Fibroblast of skin of abdomen (primary cell): ENCODE data around the gene RAPGEF6.
"Not testable (repeated sequence)": the region's sequence is repeated elsewhere in the genome, so short reads cannot be mapped to it uniquely, and the experiment has no call there.

Source experiments
- DNase-seq: peaks from one replicate; pipeline ENCODE4 v3.0.0-alpha.2; 2013

RAPGEF6 gene

DNA sequence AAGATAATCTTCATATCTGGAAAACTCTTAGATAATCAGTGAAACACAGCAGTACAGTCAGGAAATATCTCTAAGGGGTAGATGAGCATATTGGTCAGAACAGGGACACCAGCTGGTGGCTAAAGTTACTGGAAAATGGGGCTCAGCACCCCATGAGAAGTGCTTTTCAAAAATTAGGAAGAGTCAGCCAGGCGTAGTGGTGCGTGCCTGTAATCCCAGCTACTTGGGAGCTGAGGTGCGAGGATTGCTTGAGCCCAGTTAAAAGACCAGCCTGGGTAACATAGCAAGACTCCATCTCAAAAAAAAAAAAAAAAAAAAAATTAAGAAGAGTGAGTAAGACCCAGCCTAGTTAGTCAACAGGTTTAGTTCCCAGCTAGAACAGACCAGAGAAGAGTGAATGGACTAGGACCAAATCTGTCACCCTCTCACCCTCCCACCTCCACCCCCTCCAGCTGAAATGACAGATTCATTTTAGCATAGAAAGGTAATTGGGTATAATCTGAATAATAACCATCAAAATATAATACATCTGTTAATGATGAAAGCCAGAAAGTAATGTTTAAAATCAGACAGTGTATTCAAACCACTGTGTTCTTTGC is 250.3 kb downstream of the RAPGEF6 start:
- no peak for DNase-seq

DNA sequence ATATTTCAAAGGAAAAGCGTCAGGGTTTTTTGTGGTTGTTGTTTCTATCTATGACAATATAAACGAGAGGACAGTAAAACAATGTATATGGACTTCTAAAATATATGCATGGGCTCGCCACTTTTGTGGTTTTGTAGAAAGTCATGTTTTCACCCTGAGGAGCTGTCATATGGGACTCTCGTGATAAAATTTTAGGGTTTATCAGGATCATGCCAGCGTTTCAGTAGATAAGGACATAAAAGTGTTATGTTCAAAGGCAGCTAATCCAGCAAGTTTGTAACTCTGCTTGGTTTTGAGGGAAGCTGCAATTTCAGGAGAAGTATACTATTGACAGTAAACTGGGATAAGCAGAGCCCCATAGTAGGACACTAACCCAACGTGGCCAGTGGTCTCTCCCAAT is 250.9 kb downstream of the RAPGEF6 start:
- DNase-seq, result no peak

DNA sequence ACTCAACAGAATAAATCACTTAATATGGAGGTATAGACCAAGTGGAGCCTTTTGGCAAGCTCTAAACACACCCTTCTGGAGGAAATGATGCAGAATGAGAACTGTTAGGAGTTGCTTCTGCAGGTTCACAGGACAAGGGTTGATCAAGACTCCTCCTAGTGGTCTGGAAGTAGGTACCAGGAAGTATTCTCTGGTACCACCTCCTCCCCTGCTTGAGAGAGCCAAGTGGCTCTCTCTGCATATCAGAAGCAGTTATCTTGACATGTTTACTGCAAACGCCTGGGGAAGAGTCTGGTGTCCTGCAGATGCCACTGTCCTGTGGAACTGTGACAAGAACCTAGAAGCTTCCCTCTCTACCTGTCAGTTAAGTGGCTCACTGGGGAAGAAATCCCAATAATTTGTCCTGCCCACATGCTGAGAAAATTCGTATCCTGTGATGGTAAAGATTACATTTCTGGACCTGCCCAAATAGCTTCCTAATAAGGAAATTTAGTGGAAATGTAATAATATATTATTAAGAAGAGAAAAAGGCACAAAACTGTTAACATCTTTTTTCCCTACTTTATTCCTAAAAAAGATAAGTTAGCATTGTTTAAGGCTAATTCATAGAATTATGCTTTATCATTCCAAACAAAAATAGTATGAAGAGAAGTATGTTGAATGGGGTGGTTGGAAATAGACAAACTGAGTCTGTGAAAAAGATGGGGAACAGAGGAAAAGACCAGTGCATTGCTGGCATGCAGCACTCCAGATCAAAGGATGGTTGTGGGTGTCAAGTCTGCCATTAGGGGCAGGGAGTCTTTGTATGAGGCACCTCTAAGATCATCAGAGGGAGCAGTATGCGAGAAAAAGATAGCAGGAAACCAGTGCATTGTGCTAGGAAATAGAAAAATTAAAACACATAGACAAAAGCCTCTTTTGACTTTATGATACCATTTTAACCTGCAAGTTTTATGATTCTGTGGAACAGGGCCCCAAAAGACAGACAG is 252.3 kb downstream of the RAPGEF6 start:
- DNase-seq, result peak; percentile 41

DNA sequence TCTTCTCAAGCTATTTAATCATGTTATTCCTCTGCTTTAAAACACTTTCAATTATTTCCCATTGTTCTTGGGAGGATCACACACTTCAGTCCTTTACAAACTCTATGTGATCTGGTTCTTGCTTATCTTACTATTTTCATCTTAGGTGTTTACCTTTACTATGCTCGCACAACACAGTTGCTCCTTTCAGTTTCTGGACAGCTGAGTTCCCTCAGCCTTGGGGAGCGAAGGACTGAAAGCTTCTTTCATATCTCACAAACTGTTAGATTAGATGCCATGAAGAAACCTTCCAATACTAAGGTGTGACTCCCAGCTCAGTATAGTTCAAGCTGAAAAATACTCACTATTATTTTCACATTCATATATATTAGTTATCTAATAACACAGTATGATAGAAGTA is 253.3 kb downstream of the RAPGEF6 start:
- DNase-seq, result no peak

DNA sequence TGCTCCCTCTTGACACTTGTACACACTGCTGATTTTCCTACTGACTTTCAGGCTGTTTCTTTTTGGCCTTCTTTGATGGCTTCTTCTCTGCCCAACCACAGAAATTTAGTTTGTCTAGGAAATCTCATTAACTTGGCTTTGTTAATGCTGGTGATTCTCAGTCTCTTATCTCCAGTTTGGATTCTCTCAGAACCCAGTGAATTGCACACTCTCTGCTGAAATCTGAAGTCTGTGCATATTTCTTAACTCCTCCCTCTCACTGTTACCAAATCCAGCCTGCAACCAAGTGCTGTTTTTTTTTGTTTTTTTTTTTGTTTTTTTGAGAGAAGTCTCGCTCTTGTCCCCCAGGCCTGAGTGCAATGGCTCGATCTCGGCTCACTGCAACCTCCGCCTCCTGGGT is 254.0 kb downstream of the RAPGEF6 start:
- no peak for DNase-seq

DNA sequence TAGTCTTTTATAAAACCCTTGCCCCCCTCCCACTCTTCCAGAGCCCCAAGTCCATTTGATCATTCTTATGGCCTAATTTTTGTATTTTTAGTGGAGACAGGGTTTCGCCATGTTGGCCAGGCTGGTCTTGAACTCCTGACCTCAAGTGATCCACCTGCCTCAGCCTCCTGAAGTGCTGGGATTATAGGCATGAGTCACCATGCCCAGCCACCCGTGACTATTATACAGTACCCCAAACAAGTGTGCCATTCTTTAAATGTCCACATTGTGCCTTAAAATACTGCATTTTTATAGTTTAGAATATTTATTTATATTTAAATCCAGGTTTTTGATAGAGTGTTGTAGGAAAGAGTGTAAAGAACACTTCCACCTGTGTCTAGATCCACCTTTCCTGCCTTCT is 254.8 kb downstream of the RAPGEF6 start:
- DNase-seq, result not testable (repeated sequence)

DNA sequence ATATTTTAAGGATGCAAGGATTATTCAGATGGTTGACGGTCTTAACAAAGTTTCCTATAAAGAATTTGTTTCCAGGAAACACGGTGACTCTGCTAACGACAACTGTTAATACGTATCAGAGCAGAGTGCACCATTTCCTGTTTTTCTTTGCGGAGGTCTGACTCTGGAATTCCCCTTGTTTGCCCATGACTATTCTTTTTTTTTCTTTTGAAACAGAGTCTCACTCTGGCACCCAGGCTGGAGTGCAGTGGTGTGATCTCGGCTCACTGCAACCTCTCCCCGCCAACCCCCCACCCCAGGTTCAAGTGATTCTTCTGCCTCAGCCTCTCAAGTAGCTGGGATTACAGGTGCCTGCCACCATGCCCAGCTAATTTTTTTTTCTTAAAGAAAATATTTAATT is 255.3 kb downstream of the RAPGEF6 start:
- DNase-seq, result peak; percentile 37

DNA sequence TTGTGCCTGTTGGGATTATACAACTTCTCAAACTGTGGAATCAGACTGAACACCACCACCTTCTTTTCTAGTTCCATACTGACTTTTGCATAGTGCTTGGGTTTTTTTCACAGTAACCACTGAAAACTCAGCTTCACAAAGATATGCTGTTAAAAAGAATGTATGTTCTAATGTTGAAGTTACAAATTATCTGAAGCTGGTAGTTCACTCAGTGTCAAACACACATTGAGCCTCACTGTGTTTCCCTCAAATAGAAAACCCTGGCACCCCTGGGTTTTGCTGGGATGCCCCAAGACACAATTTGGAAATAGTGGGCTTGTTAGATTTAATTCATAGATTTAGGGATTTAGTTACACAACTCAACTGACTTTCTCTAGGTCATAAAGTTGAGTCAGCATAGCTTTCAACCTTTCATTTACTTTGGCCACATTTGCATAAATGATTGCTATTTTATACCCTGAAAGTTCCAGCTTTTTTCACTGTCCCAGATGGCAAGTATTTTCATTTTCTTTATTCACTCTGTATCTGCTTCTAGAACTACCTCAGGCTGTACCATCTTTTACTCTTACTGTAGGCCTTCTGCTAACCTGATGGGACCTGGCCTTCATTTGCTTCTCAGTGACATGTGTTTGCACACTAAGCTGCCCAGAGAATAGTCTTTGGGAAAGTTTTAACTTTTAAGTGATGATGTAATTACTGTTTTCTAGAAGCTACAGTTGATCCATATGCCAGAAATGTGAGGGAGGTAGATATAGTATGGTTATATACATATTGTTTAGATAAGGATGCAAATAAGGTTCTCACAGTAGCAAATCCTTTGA is 256.1 kb downstream of the RAPGEF6 start:
- DNase-seq, result no peak

DNA sequence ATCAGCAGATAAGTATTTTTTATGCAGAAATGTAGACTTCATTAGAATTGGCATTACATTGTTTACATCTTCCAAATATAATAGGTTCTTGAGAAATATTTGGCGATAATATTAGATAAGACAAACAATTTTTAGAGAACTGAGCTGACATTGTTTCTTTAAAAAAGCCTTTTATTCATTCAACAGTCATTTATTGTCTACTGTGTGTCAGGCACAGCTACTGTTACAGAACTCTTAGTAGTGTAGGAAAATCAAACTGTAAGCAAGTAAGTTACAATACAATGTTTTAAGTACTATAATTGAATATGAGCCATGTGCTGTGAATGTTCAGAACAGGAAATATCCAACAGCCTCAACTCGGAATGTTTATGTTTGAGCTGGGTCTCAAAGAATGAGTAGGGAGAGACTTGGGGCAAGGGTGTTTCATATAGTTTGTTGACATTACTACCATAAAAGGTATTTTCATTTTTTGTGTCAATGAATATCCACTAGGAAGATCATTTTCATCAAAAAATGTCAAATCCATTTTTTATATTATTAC is 257.2 kb downstream of the RAPGEF6 start:
- DNase-seq, result peak; percentile 54

DNA sequence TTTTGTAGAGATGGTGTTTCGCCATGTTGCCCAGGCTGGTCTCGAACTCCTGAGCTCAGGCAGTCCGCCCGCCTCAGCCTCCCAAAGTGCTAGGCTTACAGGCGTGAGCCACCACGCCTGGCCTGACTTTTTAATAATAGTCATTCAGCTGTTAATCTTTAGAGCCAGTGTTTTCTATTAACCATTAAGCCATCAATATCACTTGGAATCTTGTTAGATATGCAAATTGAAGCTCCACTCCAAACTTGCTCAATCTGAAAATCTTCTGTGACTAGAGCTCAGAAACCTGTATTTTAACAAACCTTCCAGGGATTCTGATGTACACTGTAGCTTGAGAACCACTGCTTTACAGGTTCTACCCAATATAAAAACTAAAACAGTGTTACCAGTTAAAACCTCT is 257.7 kb downstream of the RAPGEF6 start:
- no peak for DNase-seq

DNA sequence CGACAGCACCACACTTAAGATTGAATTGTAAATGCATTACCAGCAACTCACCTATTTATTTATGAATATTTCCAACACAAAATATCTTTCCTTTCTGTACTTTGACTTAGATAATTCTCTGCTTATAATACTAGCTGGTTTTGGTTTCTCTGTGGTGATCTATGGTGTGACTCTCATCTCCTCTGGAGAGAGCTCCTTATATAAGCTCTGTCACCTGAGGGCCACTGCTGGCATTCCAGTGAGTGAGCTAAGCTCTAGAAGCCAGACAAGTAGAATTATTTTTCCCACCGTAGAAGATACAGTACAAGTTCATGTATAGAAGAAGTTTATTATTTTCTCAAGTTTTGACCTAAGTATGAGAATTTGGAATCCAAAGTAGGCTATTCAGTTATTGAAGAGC is 259.7 kb downstream of the RAPGEF6 start:
- DNase-seq, result no peak
